NCI-H748 (cell line): Measurements from ENCODE around the gene CFTR.
A peak's percentile ranks its signal among the peaks of the same experiment; 100 is the strongest.

Source experiments
- DNase-seq: peaks from one replicate; lab custom pipeline; 2025; ENCODE audit not compliant: unreplicated experiment; lab: John Stamatoyannopoulos, UW

The CFTR gene

DNA sequence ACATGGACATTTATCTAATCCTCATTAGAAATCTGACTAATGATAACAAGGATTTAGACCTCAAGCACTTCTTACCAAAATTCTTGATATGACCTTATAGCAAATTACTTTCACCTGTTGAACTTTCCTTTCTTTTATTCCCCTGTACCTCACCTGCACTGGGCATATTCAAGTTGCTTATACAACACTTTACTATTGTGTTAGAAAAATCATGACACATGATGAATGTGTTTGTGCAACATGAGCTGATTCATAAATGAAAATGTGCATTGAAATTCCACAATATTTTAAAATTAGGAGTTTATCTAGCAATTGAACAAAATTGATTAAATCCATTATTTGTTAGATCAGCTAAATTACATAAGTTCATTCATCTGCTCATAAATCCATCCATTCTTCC, 160.6 kb downstream of the CFTR start:
- no peak for DNase-seq

DNA sequence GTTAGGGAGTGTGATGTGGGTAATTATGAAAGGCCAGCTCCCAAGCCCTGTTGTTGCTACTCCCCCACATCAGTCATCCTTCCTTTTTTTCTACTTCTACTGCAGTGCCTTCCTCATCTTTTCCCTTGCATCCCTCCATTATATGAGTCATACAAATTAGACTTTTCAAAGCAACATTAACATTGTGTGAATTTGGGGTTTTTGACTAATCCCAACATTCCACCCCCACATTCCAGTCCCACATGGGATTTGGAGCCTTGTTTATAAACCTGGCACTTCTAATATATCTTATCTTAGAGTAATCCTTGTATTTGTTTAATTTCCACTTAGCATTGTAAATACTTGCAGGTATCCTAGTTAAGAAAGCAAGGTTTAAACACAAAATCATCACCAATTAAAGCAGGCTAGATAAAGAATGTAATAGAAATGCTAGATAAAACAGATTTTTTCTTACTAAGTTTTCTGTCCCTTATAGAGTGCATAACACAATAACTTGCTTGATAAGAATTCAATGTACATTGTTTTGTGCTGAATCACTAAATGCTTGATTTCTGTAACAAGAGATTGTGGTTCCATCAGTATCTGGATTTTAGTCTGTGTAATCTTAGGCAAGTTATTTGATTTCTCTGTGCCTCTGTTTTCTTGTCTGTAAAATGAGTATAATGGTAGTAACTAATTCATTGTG, 165.8 kb downstream of the CFTR start:
- DNase-seq, result no peak

GRCh38 chr7:117648203-117648866, 168.5 kb downstream of the CFTR start:
- no peak for DNase-seq

GRCh38 chr7:117652943-117653680, 173.3 kb downstream of the CFTR start:
- no peak for DNase-seq

GRCh38 chr7:117654780-117655179, 175.0 kb downstream of the CFTR start:
- no peak for DNase-seq

- no peak for DNase-seq
These were observed 177.0 kb downstream of the CFTR start for GRCh38 chr7:117656806-117657205.

- DNase-seq, result no peak
These were observed 179.7 kb downstream of the CFTR start for GRCh38 chr7:117659531-117660011.

DNA sequence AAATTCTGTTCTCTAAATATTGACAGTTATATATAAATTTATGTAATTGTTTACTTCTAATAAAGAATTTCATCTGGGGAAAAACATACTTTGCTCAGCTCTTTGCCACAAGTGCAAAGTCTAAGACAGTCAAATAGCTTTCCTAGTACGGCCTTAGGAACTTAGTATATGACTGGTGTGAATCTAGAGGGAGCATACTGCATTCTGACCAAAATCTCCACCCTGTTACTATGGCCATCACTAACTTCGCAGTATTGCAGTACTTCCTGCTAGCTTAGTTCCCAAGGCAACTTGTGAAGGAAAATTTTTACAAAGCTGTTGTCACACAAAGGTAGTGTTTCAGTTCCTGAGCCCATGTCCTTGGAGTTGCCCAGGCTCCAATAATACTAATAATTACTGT, 181.5 kb downstream of the CFTR start:
- DNase-seq, result peak; percentile 8

DNA sequence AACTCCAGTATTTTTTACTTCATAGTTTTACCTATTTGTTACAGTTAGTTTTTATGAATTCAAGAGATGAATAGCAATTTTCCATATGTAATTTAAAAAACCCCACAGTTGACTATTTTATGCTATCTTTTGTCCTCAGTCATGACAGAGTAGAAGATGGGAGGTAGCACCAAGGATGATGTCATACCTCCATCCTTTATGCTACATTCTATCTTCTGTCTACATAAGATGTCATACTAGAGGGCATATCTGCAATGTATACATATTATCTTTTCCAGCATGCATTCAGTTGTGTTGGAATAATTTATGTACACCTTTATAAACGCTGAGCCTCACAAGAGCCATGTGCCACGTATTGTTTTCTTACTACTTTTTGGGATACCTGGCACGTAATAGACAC, 184.2 kb downstream of the CFTR start:
- no peak for DNase-seq

DNA sequence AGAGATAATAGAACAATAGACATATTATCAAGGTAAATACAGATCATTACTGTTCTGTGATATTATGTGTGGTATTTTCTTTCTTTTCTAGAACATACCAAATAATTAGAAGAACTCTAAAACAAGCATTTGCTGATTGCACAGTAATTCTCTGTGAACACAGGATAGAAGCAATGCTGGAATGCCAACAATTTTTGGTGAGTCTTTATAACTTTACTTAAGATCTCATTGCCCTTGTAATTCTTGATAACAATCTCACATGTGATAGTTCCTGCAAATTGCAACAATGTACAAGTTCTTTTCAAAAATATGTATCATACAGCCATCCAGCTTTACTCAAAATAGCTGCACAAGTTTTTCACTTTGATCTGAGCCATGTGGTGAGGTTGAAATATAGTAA, 185.5 kb downstream of the CFTR start:
- no peak for DNase-seq

GRCh38 chr7:117666031-117666430, 186.2 kb downstream of the CFTR start:
- no peak for DNase-seq

GRCh38 chr7:117666689-117667088, 186.9 kb downstream of the CFTR start:
- no peak for DNase-seq

DNA sequence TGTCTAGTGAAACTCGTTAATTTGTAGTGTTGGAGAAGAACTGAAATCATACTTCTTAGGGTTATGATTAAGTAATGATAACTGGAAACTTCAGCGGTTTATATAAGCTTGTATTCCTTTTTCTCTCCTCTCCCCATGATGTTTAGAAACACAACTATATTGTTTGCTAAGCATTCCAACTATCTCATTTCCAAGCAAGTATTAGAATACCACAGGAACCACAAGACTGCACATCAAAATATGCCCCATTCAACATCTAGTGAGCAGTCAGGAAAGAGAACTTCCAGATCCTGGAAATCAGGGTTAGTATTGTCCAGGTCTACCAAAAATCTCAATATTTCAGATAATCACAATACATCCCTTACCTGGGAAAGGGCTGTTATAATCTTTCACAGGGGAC, 187.6 kb downstream of the CFTR start:
- no peak for DNase-seq

GRCh38 chr7:117669818-117670217, 190.0 kb downstream of the CFTR start:
- no peak for DNase-seq

DNA sequence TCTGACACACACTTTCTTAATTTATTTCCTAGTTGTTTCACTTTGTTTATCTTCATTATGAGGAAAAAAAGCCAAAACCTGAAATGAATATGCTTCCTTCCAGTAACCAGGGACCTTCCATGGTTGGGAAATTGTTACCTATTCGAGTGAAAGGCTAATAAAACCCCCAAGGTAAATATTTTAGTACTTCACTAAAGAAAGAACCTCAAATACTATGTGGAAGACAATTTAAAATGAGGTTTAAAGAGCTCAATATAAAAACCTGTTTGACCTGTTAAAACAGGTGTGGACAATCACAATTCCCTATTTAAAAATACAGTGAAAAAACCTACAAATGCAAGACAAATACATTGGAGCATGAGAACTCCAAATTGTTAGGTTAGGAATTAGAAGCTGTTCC, 192.6 kb downstream of the CFTR start:
- DNase-seq, result peak; percentile 92

DNA sequence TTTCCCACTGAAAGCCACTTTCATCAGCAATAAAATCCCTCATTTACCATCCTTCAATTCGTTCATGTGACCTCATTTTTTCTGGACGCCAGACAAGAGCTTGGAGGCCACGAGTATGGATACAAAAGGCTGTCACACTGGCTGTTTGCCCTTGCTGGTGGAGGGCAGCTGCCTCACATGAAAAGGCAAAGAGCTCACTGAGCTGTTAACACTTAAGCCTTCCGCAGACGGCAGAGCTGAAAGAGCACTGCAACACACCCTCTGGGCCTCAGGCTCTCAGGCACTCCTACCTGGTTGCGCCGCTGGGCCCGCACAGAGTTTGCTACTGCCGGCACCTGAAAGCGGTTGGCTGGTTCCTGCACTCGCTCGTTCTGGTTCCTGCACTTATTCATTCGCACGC, 193.5 kb downstream of the CFTR start:
- peak; percentile 97 for DNase-seq

GRCh38 chr7:117673839-117674238, 194.0 kb downstream of the CFTR start:
- peak; percentile 71 for DNase-seq

GRCh38 chr7:117674617-117675016, 194.8 kb downstream of the CFTR start:
- peak; percentile 48 for DNase-seq

GRCh38 chr7:117675497-117676435, 195.9 kb downstream of the CFTR start:
- DNase-seq, result no peak

DNA sequence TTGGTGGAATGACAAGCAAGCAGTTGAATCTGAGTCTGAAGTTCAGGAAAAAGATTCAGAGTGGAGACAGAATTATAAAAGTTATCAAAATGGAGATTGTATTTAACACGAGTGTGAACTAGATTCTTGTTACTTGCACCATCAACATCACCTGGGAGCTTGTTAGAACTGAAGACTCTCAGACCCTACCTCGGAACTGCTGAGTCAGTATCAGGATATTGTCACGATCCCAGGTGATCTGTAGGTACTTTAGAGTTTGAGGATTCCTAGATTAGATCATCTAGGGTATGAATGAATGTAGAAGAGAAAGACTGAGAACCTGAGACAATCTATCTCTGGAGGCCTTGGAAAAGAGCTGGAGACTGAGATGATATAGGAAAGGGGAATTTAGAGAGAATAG, 199.3 kb downstream of the CFTR start:
- no peak for DNase-seq
